Measurements from ENCODE around the gene ADORA2A. TPM values are rescaled to one million over a fixed set of nuclear protein-coding genes. Genes with fewer than 3 reads are reported as not detected.

The ADORA2A gene
- total and polyA plus RNA-seq, 2 of the 8 experiments (the other 6 are each of a cell fraction or from before 2014, with no cell fraction given): 7.1 to 20.3 TPM

DNA sequence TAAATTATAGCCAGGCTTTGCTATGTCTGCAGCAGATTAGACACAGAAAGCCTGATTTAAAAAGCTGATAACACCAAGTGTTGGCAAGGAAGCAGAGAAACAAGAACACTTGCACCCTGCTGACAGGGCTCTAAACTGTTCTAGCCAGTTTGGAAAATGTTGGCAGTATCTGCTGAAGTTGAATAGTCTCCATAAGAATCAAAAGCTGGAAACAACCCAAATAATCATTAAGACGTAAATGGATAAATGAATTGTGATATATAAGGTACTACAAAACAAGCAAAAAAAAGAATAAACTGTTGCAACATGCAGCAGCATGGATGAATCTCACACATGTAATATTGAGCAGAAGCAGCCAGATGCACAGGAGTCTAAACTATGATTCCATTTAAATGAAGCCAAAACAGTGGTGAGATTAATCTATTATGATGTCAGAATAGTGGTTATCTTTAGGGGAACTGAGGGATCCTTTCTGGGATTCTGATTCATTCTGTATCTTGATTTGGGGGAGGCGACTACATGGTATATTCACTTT lies 40.4 kb upstream of the ADORA2A start (continued):
- TF ChIP-seq FOSL1 (IDR thresholded peaks at IDR 0.05; ENCODE audit: insufficient read depth, low read depth, low read length) (no peak), CBX5 (IDR thresholded peaks at IDR 0.05; ENCODE audit: low read depth, low read length) (no peak), ZNF274 (IDR thresholded peaks at IDR 0.05; ENCODE audit: borderline replicate concordance, extremely low read depth, low read length) (no peak), NRF1 (IDR thresholded peaks at IDR 0.05; ENCODE audit: low read depth, low read length) (no peak), SUZ12 (IDR thresholded peaks at IDR 0.05; ENCODE audit: low read length) (no peak)
